Activated CD8-positive, alpha-beta memory T cell treated with anti-CD3 and anti-CD28 coated beads for 48 hours (primary cell): Measurements from ENCODE around the gene LMO7.
"Not testable (repeated sequence)": the region's sequence is repeated elsewhere in the genome, so short reads cannot be mapped to it uniquely, and the experiment has no call there.

Experiments
- DNase-seq, 3 experiments: peaks; one replicate each; pipeline ENCODE4 v3.0.0-alpha.2; 2020; ENCODE audit warnings: low read depth in 2 of 3, low spot score in 2 of 3

LMO7 gene

DNA sequence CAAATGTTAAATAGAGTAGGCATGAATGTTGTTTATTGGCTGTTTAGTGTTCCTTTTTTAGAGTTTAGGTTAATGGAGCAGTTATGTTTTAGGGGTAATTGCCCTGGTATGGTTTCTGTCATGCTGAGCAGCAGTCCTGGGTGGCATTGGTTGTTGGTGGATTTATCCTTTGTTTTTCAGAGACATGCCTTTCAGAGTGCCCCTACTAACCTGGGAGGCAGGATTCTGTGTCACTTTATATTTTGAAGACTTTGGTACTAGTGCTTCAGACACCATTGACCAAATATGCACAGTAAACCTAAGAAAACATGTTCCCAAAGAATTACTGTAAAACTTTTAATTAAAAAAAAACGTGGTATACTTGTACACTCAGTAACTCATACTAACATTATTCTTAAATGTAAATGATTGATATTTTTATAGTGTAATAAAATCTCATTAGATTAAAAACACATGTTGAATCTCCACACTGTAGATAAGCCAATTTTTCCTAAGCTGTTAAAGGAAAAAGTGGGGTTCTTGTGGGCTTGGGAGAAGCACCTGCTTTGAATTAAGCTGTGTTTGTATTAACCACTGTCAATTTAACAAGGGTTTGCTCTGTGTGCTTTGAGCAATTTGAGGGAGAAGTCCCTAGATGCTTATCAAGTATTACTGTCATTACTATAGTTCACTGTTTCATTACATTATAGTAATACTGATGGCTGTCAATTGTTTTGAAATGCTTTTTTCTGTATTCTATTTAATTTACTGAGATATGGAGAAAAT is 133.2 kb downstream of the LMO7 start:
- DNase-seq = no peak

DNA sequence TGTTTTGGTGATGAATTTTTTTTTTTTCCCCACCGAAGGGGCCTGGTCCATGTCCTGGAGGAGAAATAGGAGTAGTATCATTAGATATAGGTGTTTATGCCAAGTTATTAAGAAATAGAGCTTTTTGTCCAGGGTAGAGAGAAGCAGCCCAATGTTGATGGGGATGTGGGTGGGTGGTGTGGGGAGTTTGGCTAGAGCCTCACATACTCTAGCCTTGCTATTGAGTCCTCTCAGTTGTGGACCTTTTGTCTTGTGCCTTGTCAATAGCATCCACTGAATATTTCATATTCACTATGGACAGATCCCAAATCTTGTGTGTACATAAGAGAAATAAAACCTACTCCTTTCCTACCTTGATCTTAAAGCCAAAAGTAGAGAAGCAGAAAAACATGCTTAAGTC is 134.0 kb downstream of the LMO7 start:
- no peak for DNase-seq

DNA sequence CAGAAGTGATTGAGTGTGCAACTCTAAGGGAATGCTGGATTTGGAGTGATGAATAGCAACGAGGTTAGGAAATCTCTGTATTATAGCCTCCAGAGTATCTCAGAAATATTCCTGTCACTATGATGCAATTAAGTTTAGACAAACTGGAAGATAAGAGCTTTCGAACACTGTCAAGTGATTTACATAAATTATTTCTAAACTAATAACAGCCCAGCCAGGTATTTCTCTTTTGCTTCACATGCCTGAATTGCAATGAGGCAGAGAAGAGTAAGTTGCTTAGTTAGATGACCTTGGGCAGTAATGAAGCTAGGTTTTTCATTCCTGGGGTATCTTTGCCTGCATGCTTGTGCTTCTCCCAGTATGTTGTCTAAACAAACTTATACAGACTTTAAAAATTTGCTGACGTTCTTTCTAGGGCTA is 134.5 kb downstream of the LMO7 start:
- no peak for DNase-seq

DNA sequence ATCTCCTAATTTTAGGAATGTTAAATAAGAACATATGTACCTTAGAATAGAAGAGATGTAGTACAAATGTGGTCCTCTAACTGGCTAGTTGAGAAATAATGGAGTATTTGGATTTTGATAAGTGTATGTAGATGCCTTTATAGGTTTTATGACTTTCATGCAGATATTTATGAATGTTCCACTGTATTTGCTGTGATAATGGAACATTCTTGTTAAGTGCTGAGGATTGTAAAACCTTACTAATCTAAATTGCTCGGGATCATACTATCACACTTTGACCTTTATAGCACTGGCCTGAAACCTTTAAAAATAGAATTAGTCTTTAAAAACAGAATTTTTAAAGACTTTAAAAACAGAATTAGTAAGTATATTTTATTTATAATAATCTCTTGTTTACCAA is 135.1 kb downstream of the LMO7 start:
- no peak for DNase-seq

DNA sequence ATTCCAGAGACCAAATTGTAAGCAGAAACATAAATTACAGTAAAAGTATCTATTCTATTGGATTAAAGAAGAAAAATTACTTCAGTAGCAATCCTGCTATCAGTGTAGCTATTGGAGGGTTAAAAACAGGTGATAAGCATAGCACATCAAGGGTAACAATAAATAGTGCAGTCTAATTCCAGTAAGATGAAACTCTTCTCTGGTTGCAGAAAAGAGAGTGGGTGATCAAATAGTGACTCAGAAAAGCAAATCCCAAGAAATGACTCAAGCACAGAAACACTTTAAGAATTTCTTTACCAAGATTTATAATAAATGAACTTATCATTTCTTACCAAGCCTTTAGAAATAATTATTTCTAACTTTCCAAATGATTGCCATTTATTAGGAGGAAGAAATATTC is 135.7 kb downstream of the LMO7 start:
- DNase-seq = no peak

DNA sequence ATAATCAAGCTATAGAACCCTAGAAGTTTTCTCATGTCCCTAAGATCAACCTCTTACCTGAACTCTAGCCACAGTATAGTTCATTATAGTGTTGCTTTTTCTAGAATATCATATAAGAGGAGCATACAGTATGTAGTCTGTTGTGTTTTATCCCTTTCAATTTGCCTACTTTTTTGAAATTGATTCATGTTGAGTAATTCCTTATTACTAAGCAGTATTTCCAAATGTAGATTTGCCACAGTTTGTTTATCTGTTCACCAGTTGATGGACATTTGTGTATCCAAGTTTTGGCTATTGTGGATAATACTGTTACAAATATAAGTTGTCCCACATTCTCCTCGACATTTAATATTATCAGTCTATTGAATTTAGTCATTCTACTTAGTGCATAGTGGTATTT is 138.0 kb downstream of the LMO7 start:
- no peak for DNase-seq

DNA sequence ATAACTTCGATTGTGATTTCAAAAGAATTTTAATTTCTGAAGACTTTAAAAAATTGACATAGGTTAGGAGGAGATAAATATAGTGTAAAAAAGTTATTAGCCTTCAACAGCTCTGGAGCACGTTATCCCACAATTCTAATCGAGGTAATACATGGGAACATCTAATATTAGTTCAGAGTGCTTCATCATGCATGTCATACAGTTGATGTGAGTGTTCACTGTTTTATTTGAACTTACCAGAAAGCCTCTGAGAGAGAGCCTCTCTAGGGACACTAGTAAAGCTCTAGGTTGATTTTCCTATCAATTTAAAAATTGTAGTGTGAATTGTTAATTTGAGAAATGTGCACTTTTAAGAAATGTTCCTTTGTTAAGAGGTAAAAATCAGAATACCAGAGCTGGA is 140.4 kb downstream of the LMO7 start:
- no peak for DNase-seq

DNA sequence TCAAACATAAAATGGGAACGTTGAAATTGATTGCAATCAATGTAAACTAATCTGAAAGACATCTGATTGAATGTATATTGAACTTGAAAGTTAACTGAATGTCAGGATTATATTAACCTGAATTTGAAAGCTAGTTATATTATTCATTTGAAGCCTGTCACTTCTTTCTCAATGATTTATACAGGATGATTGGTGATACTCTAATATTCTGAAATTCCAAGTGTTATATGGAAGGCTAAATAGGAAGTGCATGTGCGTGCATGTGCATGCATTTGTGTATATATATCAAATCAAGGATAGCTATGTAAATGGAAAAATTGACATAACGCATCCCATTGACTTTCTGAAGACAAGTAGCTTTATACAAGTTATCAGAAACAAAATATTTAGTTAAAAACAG is 143.3 kb downstream of the LMO7 start:
- no peak for DNase-seq

DNA sequence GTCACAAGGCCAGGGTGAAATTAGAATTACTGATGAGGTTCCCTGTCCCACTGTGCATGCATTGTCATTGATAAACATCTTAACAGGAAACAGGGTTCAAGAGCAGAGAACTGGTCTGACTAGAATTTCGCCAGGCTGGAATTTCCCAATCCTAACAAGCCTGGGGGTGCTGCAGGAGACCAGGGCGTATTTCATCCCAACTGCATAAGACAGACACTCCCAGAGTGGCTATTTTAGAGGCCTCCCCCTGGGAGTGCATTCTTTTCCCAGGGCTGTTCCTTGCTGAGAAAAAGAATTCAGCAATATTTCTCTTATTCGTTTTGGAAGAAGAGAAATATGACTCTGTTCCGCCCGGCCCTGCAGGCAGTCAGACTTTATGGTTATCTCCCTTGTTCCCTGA is 144.0 kb downstream of the LMO7 start:
- DNase-seq = not testable (repeated sequence)

DNA sequence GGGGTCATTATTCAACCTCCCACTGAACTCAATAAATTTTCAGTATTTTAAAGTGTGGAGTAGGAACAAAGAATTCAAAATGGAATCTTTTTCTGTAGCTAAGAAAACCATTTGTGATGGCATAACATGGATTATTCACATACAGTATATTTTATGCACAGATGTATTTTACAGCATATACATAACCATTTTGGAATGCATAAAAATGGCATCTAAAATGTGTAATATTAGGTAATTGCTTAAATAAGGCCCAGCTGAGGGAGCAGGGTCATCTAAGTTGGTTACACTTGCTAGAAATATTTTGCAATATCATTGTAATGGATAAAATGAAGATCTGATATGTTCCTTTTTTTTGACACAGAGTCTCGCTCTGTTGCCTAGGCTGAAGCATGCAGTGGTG is 146.9 kb downstream of the LMO7 start:
- no peak for DNase-seq

DNA sequence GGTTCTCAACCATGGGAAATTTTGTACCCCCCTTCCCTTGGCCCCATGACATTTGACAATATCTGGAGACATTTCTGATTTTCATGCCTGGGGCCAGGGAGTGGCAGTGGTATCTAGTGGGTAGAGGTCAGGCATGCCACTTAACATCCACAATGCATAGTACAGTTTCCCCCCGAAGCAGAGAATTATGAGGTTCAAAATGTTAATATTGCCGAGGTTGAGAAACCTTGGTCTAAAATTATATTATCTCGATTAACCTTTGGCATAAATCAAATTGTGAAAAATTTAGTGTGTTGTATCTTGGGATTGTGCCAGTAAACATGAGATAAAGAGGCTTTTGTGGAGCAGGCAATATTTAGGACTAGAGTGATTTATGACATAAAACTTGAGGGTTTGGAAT is 147.9 kb downstream of the LMO7 start:
- no peak for DNase-seq

DNA sequence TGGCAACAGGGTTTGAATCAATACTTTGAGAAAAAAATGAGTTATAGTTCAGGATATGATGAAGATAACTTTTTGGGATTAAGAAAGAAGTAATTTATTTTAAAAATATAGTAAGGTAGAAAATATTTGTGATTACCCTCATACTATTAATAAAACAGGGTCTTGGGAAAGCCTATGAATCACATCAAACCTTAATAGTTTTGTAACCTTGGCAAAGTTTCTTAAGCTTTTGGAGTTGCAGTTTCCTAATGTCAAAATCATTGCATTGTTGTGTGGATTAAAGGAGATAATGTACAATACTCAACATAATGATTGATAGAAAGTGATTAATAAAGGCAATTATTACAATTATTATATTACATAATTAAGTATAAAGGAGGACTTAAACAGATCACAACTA is 149.0 kb downstream of the LMO7 start:
- no peak for DNase-seq

DNA sequence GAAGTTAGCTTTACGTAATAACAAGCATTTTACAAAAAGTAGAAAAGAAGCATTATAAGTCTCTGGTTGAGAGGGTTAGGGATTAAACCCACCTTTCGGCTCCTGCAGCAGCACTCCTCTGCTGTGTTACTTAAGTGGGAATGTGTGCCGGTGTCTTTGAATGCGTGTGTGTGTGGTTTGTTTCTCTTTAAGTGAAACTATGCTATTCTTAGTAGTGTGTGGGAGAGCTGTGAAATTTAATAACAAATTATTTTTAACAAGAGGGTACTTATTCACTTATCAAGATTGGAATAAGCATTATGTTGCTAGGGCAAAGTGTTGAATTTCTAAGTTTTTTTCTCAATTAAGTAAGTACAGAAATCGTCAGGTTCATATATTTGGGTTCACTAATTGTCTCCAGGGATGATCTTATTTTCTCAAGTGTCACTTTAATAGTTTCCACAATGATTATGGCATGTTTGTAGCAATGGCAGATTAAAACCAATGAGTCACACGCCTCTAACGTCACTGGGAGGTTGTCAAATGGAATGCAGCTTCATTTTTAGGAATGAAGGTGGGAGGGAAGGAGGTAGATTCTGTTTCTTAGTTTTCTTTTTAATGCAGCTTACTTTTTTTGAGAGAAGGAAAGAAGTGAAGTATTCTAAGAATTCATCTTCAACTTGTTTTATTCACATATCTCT is 151.3 kb downstream of the LMO7 start:
- no peak for DNase-seq

DNA sequence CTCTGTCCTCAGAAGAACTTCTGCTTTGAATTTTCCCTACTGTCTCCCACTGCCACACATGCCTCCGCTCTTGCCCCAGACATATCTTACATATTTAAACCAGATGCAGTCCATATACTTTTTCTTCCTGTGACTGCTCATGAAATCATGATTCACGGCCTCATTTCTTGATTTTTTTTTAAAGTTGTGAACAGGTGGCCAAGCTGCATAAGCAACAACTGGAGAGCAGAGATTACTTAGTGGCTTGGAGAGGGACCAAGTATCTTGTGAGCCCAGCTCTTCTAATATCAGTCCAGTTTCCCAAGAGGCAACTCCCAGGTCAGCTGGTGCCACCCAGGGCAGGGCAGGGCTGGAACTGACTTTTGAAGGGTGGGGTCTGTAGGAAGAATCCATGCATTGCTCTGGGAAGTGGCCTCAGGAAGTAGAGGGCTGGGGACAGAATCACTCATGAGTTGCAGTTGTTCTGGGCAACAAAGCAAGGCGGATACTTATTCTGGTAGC is 152.4 kb downstream of the LMO7 start:
- no peak for DNase-seq

DNA sequence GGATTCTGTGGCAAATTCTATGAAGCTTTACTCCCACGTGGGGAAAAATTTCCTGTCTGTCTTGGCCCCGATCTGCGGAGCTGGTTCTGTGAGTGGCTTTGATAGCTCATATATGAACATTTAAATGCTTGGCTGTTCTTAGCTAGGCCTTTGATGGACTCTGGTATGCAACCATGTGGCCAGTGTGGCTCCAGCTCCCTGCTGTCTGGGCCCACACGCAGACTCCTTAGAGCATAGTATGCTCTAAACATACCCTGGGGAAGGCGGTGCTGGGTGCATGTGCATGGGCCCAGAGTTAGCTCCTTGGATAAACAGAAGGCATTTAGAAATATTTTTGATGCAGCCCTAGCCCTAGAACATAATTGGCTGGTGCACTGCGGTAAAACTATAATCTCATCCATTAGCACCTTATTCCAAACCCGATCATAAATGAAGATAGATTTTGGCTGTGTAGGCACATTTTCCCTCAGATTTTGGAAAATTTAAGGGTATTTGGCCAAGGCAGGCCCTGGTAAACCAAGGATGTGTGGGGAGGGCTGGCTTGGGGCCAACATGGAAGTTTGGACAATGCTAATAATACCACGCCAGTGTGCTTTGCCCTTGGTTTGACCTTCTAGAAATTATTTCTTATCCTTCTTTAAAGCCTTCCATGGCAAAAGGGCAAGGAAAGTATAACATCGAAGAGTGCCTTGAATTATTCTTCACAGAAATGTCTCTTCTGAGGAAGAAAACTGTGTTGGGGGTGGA is 153.5 kb downstream of the LMO7 start:
- no peak for DNase-seq

DNA sequence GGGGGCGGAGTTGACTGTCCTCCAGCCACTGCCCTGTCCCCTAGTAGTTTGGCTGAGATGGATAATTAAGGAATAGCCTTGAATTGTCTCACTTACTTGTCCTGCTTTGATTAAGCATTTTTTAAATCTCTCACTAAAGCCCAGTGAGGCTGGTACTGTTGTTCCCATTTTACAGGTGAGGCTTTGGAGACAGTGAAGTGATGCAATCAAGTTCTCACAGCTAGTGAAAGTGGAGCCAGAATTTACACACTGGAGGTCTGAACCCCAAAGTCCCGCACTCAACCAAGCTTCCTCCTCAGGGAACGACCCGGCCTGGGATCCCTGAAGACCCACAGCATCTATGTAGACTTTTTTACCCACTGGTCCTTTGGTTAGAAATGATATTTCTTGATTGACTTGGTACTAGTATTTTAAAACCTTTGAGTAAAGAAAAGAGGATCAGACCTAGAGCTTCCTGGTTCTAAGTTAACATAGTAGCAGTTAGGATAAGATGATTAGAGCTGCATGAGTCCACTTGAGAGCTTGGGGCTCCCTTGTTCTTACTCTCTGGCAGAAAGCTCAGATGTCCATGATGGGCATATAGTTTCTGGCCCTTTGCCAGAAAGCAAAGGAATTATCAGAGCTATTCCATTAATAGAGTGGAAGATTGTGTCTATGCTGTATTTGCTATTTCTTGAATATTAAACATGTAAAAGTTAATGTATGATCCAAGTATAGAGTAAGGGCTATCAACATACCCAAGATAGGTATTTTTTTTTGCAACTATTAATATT is 154.3 kb downstream of the LMO7 start:
- DNase-seq = no peak

DNA sequence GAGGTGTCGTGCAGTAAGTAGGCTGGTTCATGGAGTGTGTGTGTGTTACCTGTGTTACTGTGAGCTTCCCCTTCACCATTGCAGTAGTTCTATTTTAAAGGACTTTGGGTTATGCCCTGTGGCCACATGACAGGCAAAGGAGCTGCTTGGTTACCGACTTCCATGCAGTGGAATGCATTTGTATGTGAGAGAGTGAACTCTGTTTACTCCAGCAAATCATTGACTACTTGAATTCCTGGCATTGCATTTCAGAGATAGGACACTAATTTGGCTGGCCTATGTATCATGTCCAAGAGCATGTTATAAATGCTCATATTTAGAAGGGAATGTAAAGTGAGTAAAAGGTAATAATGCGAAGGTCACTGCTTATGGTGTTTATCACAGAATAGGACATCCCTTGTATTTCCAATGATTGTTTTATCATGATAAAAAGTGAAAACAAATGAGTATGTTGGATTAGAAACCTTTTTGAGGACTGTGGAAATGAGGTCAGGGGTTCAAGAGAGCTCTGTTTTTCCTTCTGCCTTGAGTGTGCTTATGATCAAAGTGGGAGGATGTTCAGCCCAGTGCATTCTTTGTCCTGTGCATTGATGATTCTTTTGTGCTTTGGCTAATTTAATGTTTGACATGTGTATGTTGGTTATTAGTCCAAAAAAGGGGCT is 156.5 kb downstream of the LMO7 start:
- no peak for DNase-seq

DNA sequence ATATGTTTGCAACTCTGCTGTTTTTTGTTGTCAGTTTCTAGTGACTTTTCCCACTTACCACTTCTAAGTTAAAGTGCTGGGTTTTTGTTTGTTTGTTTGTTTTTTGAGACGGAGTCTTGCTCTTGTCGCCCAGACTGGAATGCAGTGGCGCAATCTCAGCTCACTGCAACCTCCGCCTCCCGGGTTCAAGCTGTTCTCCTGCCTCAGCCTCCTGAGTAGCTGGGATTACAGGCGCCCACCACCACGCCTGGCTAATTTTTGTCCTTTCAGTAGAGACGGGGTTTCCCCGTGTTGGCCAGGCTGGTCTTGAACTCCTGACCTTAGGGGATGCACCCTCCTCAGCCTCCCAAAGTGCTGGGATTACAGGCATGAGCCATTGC is 157.0 kb downstream of the LMO7 start:
- DNase-seq = not testable (repeated sequence)

DNA sequence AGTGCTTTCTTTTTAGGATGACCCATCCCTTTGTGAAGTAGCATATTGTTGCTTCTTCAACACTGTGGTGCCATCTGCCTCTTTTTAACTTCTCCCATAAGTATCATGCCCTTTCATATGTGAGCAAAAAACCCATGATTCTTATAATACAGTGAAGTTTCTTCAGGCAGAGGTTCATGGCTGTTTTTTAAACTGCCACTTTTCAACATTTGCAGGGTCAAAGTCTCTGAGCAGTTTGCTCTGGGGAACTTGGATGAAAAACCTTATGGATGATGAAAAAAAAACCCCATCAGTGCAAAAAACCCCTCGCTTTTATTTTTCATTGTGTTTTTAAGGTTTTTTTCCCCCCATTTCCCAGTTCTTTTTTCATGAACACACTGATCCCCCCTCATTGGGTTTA is 158.5 kb downstream of the LMO7 start:
- no peak for DNase-seq

DNA sequence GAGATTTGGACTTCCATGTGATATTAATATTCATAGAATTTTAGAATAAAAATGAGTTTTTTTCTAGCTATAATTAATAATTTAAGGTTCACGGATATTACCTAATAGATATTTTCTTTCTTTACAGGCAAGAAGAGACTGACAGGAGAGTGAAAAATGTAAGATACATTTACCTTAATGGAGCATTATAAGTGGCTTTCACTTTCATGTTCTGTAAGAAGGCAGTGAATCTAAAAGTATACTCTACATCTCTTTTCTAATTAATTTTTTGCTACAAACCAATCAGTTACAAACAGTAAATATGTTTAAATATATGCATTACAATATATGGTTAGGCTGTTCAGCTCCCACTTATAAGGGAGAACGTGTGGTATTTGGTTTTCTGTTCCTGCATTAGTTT is 159.1 kb downstream of the LMO7 start:
- no peak for DNase-seq

DNA sequence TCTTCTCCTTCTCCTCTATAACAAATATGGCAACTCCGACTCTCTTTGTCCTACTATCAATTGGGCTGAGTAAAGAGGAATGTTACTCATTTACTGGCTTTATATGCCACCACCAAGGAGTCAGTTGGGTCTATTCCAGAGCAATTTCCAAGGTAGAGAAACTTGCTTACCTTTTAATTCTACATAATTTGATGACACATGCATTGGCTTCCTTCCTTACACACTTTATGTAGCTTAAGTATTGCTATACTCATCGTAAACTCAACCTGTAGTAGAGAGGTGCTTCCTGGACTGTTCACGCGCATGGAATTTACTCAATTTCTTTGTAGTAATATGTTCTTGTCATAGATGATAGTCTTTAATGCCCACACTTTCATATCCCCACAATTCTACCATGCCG is 160.7 kb downstream of the LMO7 start:
- DNase-seq = no peak
